GM12872 (cell line): ENCODE results near the gene WDR59.

ENCODE experiments used
- CTCF ChIP-seq: IDR thresholded peaks from 3 replicates; pipeline ENCODE4 v1.5.1; 2011; ENCODE audit warnings: low read depth, mild to moderate bottlenecking, low read length, moderate library complexity; ENCODE audit not compliant: insufficient read depth

The WDR59 gene

GRCh38 chr16:75004460-75004859, 19.5 kb upstream of the WDR59 start:
- no peak for TF ChIP-seq CTCF

- TF ChIP-seq CTCF = no peak
Observed at GRCh38 chr16:75003931-75004330, 19.0 kb upstream of the WDR59 start.

GRCh38 chr16:75002474-75002873, 17.6 kb upstream of the WDR59 start:
- no peak for TF ChIP-seq CTCF

GRCh38 chr16:75000481-75001081, 15.7 kb upstream of the WDR59 start:
- no peak for TF ChIP-seq CTCF

GRCh38 chr16:74999609-75000480, 14.9 kb upstream of the WDR59 start:
- TF ChIP-seq CTCF = no peak

GRCh38 chr16:74999219-74999608, 14.3 kb upstream of the WDR59 start:
- TF ChIP-seq CTCF = no peak

- TF ChIP-seq CTCF = peak; percentile 71
Observed at GRCh38 chr16:74998481-74999218, 13.7 kb upstream of the WDR59 start, which contains the start of gene ZNRF1. Gene ZNRF1, plus strand, starts transcription at chr16:74999024. Its CDS starts 648 bp downstream, at chr16:74999672.
